K562 (cell line): ENCODE data around the gene KRTAP9-2. TPM values are rescaled to one million over a fixed set of nuclear protein-coding genes. Genes with fewer than 3 reads are reported as not detected.

Source experiments
- ATAC-seq: fragments of 200-7000 bp; cut with Tn5 transposase; 3 replicates; pipeline ENCODE4 v1.9.1; 2020; ENCODE audit warnings: moderate library complexity
- BruUV-seq: library from RNA; stranded (reverse); fragments of 400-500 nt; replicated peaks from 2 replicates; lab custom pipeline; 2021; lab: Mats Ljungman, UMichigan
- CTCF ChIA-PET: fragments of 300-600 bp; formaldehyde crosslinking; extraction: SDS; loops from one replicate; lab custom pipeline; 2021; ENCODE audit warnings: low intra/inter-chr PET ratio; lab: Yijun Ruan, JAX
- POLR2A ChIA-PET: fragments of 300-600, 350-650 bp; sonication (Branson Sonifier 250); formaldehyde crosslinking; extraction: SDS; loops from one replicate; lab custom pipeline; 2021; ENCODE audit warnings: antibody characterized with exemption, inconsistent platforms; lab: Yijun Ruan, JAX
- DNase-seq, 4 experiments: peaks; one replicate each; pipeline versions ENCODE4 v3.0.0 to v3.0.0-alpha.2; 2011 to 2018; ENCODE audit warnings: low spot score in 3 of 4, mixed read lengths in 3 of 4; ENCODE audit errors: extremely low read depth in 1 of 4
- FAIRE-seq: peaks from 2 replicates; lab custom pipeline; 2011; peaks lifted over from hg19 to GRCh38; lab: Jason Lieb, UNC
- H2AFZ ChIP-seq: 2 replicates; pipeline ENCODE4 v1.6.0; 2011; ENCODE audit warnings: low read depth, low read length, control low read depth, inconsistent platforms
- H3K27ac ChIP-seq: fragments of 200-600 bp; 3 replicates; pipeline ENCODE4 v1.8.0; 2011; ENCODE audit warnings: low read depth, mild to moderate bottlenecking, control low read depth, inconsistent platforms, low read length, moderate library complexity, mixed read lengths; ENCODE audit errors: extremely low read depth
- H3K27me3 ChIP-seq, 2 experiments: fragments of 300-600 bp in 1 of 2; 2 replicates in 1 of 2; 3 replicates in 1 of 2; pipeline versions ENCODE4 v1.6.0 to v1.8.0; 2011; ENCODE audit warnings: inconsistent platforms in 2 of 2, low read length in 2 of 2, mild to moderate bottlenecking in 1 of 2, mixed read lengths in 1 of 2, moderate library complexity in 1 of 2; ENCODE audit not compliant: control insufficient read depth in 2 of 2, insufficient read depth in 2 of 2
- H3K36me3 ChIP-seq: fragments of 300-600 bp; 3 replicates; pipeline ENCODE4 v1.8.0; 2011; ENCODE audit warnings: mild to moderate bottlenecking, low read length, inconsistent platforms; ENCODE audit not compliant: control insufficient read depth, insufficient read depth
- H3K4me1 ChIP-seq, 2 experiments: fragments of 200-600 bp in 1 of 2; replicated peaks in 1 of 2; 2 replicates in 1 of 2; 3 replicates in 1 of 2; pipeline versions ENCODE4 v1.5.1 to v1.8.0; 2011; ENCODE audit warnings: inconsistent platforms in 2 of 2, low read length in 2 of 2, mild to moderate bottlenecking in 1 of 2, mixed read lengths in 1 of 2, moderate library complexity in 1 of 2; ENCODE audit not compliant: control insufficient read depth in 2 of 2, insufficient read depth in 2 of 2
- H3K4me2 ChIP-seq: 2 replicates; pipeline ENCODE4 v1.6.1; 2011; ENCODE audit warnings: low read length, control low read depth, inconsistent platforms, mixed read lengths; ENCODE audit not compliant: insufficient read depth
- H3K4me3 ChIP-seq: fragments of 200-600 bp; sonication (generic), shearing (Covaris generic); 2 replicates; pipeline ENCODE4 v1.5.1; 2016; ENCODE audit warnings: control low read depth, inconsistent platforms
- H3K79me2 ChIP-seq: fragments of 200-600 bp; 3 replicates; pipeline ENCODE4 v1.8.0; 2011; ENCODE audit warnings: low read length, inconsistent platforms; ENCODE audit not compliant: control insufficient read depth, insufficient read depth
- H3K9ac ChIP-seq, 2 experiments: 2 replicates each; pipeline versions ENCODE4 v1.6.0 to v1.6.1; 2011; ENCODE audit warnings: low read depth in 2 of 2, low read length in 2 of 2, control low read depth in 1 of 2, inconsistent platforms in 1 of 2, mild to moderate bottlenecking in 1 of 2, mixed read lengths in 1 of 2; ENCODE audit not compliant: insufficient read depth in 1 of 2
- H3K9me1 ChIP-seq: one replicate; pipeline ENCODE4 v1.6.0; 2011; ENCODE audit warnings: inconsistent platforms, mild to moderate bottlenecking, low read length, moderate library complexity; ENCODE audit not compliant: control insufficient read depth, insufficient read depth
- H3K9me3 ChIP-seq: replicated peaks from 2 replicates; pipeline ENCODE4 v1.5.1; 2011; ENCODE audit warnings: low read depth, low read length, inconsistent platforms; ENCODE audit not compliant: control insufficient read depth, insufficient read depth
- H4K20me1 ChIP-seq: replicated peaks from 2 replicates; pipeline ENCODE4 v1.6.1; 2011; ENCODE audit warnings: low read length, inconsistent platforms, mixed read lengths; ENCODE audit not compliant: control insufficient read depth, insufficient read depth
- CBFA2T3 ChIP-seq: fragments of 450-650 bp; IDR thresholded peaks from 2 replicates; pipeline ENCODE4 v1.6.1; 2017
- CC2D1A ChIP-seq: fragments of 450-650 bp; IDR thresholded peaks from 2 replicates; pipeline ENCODE4 v1.6.1; 2017; ENCODE audit warnings: mild to moderate bottlenecking
- FOXK2 ChIP-seq, 2 experiments: fragments of 450-650 bp; IDR thresholded peaks in 1 of 2; conservative IDR thresholded peaks in 1 of 2; 2 replicates each; pipeline ENCODE4 v1.6.1; 2016; ENCODE audit warnings: low read depth in 2 of 2, mild to moderate bottlenecking in 1 of 2
- SMARCE1 ChIP-seq: fragments of 450-650 bp; IDR thresholded peaks from 2 replicates; pipeline ENCODE4 v1.7.1; 2016; ENCODE audit warnings: mild to moderate bottlenecking
- ZNF253 ChIP-seq: fragments of 250-450 bp; sonication (Bioruptor Pico); conservative IDR thresholded peaks from 2 replicates; pipeline ENCODE4 v1.6.1; 2021; ENCODE audit warnings: mild to moderate bottlenecking
- ZNF518B ChIP-seq: fragments of 250-450 bp; sonication (Bioruptor Pico); IDR thresholded peaks from 2 replicates; pipeline ENCODE4 v1.5.0; 2021; ENCODE audit warnings: mild to moderate bottlenecking, moderate library complexity
- WGBS: fragments of 100-300 bp; shearing (Covaris generic); methylation state at CpG from one replicate; pipeline ENCODE4 v1.1.6; 2016; ENCODE audit warnings: low coverage, mixed read lengths; ENCODE audit not compliant: insufficient coverage; ENCODE audit errors: missing lambda C conversion rate; 5-methylcytosine and 5-hydroxymethylcytosine counted together
- in situ Hi-C: fragments of 300-500 bp; cut with MboI; formaldehyde crosslinking; loops from 4 replicates; pipeline ENCODE4 v1.15.0; 2018; ENCODE audit warnings: inconsistent platforms, mixed read lengths
- intact Hi-C: fragments of 100-400 bp; cut with micrococcal nuclease; formaldehyde crosslinking; loops from 2 replicates; pipeline ENCODE4 v1.14.2; 2022
- polyA plus RNA-seq, 8 experiments: library from polyadenylated mRNA; depleted of rRNA in 4 of 8; stranded (reverse) in 5 of 8; unstranded in 3 of 8; fragments of >200 nt; fragmentation: Nextera tagmentation in 2 of 8; fragmentation: Illumina TruSeq in 1 of 8; extraction: Ambion mirVana in 2 of 8; extraction: Trizol in 1 of 8; gene quantifications; 2 replicates each; pipeline versions ENCODE4 v1.2.1 to v1.2.3, GENCODE V29; 2011 to 2014; ENCODE audit warnings: inconsistent platforms in 1 of 8, missing spikeins in 1 of 8
- total RNA-seq, 7 experiments: library from RNA; depleted of rRNA in 6 of 7; stranded (reverse); fragments of >200 nt in 6 of 7; fragmentation: Illumina TruSeq in 2 of 7; extraction: Trizol in 2 of 7; gene quantifications; 2 replicates each; pipeline versions ENCODE4 v1.2.1 to v1.2.3, GENCODE V29; 2011 to 2021; ENCODE audit warnings: low replicate concordance in 1 of 7

Gene KRTAP9-2
- total and polyA plus RNA-seq, 9 of the 15 experiments (the other 6 are each of a cell fraction or from before 2014, with no cell fraction given) = not detected

DNA sequence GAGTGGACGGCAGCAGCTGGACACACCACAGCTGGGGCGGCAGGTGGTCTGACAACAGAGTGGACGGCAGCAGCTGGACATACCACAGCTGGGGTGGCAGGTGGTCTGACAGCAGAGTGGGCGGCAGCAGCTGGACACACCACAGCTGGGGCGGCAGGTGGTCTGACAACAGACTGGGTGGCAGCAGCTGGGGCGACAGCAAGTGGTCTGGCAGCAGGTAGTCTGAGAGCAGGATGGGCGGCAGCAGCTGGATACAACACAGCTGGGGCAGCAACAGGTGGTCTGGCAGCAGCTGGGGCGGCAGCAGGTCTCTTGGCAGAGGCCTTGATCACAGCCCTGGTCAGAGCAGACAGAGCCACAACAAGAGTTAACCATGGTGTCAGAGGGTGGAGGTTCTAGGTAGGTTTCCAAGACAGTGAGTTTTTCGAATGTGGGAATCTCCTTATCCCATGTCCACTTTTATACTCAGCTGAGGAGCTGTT, 41.9 kb upstream of the KRTAP9-2 start, which contains the start of gene KRTAP4-1:
KRTAP4-1 (minus strand) TSS at position 432 of the 482 bp plus-strand sequence; CDS start at position 375, 57 bp downstream.
- CTCF ChIA-PET = no interaction called here
- no peak for TF ChIP-seq CC2D1A
- no peak for TF ChIP-seq ZNF253 (CRISPR knock-in tag)
- no peak for TF ChIP-seq ZNF518B (CRISPR knock-in tag)
- TF ChIP-seq FOXK2 (conservative IDR thresholded peaks at IDR 0.05 in 1 of 2, IDR thresholded peaks at IDR 0.05 in 1 of 2; ENCODE audit: low read depth in 2 of 2) = no peak
- no peak for TF ChIP-seq SMARCE1
- TF ChIP-seq CBFA2T3 = no peak
- H3K9me3 ChIP-seq = no peaks in the 10 kb centered on the region
- H3K9me1 ChIP-seq = no peaks in the 10 kb centered on the region
- no peak within 1 kb of the TSS for H2AFZ ChIP-seq
- no peak within 1 kb of the TSS for H3K27ac ChIP-seq
- H3K4me3 ChIP-seq = no peak within 1 kb of the TSS
- H3K4me2 ChIP-seq = no peak within 1 kb of the TSS
- no TSS peak for BruUV-seq
- peaks cover 0 to 2% of the 10 kb centered on the region in 2 experiments; a peak in 2 of 5 replicates for H3K4me1 ChIP-seq
- ATAC-seq = no peak
- FAIRE-seq = no peak
- H4K20me1 ChIP-seq = no peaks in the 10 kb centered on the region
- no peak within 1 kb of the TSS for H3K9ac ChIP-seq
- in situ Hi-C loops (no loop called here), intact Hi-C loops (no loop called here)
- POLR2A ChIA-PET = interaction anchor here (0.8 to 1.1 kb wide), 2 partner anchors 9 to 13 kb away, joined by 3 to 4 read pairs; no protein-coding TSS in a partner anchor
- no peaks in the 10 kb centered on the region for H3K36me3 ChIP-seq
- H3K27me3 ChIP-seq = peaks cover 0 to 11% of the 10 kb centered on the region in 2 experiments; a peak in 3 of 5 replicates
- no peak for DNase-seq
- WGBS = 0% methylated on average over 9 of the region's 9 CpGs
- H3K79me2 ChIP-seq = no peaks in the 10 kb centered on the region
